HEK293T (cell line): ENCODE measurements around the gene MPP3.

Experiments used
- TARDBP ChIP-seq: fragments of 450-650 bp; IDR thresholded peaks from 2 replicates; pipeline ENCODE4 v1.6.1; 2016
- TF ChIP-seq, protein P1 (sequence below): fragments of 450-650 bp; IDR thresholded peaks from 2 replicates; pipeline ENCODE4 v1.6.1; 2016

DNA sequence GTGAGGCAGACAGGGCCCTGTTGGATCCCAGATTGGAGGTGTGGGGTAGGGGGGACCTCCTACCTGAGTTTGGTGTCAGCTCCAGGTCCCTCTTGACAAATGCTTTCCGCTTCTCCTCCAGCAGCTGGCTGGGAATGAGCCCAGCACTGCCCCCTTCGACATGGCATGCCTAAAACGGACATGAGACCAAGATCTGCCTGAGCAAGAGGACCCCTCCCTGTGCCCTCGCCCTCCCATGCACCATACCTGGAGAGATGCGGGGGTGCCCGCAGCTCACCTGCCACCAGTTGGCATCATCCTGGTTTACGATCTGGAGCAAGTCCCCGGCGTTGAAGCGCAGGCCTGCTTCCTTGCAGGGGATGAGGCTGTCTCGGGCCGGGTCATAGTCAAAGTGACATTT lies 48.2 kb upstream of the MPP3 start:
- TF ChIP-seq, protein P1, sequence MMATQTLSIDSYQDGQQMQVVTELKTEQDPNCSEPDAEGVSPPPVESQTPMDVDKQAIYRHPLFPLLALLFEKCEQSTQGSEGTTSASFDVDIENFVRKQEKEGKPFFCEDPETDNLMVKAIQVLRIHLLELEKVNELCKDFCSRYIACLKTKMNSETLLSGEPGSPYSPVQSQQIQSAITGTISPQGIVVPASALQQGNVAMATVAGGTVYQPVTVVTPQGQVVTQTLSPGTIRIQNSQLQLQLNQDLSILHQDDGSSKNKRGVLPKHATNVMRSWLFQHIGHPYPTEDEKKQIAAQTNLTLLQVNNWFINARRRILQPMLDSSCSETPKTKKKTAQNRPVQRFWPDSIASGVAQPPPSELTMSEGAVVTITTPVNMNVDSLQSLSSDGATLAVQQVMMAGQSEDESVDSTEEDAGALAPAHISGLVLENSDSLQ = no peak
- TF ChIP-seq TARDBP = no peak
